PC-9 (cell line): ENCODE data around the gene ORC3.

Experiments used
- EZH2 ChIP-seq: fragments of 200-600 bp; sonication (generic); IDR thresholded peaks from 2 replicates; pipeline ENCODE4 v1.8.0; 2017; ENCODE audit warnings: antibody characterized with exemption, low read depth
- TF ChIP-seq, protein P1 (sequence below): fragments of 200-600 bp; sonication (generic); conservative IDR thresholded peaks from 2 replicates; pipeline ENCODE4 v1.6.1; 2017; ENCODE audit warnings: mixed run types, antibody characterized with exemption, mild to moderate bottlenecking, moderate library complexity

DNA sequence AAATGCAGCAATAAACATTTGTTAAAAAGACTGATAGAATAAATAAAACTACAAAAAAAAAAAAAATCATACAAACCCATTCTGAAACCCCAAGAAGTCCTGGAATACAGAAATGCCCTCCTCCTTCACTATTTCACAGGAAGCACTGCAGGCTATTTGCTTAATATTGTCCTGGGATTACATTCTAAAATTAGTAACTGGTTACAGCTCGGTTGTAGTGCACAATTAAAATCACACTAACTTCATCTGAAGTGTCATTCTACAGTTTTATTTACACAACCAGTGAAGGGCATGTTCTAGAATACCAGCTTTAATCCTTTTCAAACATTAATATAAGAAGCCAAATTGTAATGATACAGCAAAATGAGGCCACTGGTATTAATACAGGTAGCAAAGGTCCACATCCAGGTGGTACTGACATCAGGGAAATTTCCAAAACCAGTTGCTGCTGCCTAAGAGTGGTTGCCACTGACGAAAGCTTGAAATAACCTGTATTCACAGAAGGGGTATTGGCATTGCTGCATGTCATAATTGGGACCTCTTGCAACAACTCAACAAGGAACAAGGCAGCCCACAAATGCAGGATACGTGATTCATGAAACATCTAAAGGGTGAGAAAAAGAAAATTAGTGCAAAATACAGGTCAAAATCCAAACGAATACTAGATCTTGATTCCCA lies 85.2 kb downstream of the ORC3 start:
- TF ChIP-seq, protein P1, sequence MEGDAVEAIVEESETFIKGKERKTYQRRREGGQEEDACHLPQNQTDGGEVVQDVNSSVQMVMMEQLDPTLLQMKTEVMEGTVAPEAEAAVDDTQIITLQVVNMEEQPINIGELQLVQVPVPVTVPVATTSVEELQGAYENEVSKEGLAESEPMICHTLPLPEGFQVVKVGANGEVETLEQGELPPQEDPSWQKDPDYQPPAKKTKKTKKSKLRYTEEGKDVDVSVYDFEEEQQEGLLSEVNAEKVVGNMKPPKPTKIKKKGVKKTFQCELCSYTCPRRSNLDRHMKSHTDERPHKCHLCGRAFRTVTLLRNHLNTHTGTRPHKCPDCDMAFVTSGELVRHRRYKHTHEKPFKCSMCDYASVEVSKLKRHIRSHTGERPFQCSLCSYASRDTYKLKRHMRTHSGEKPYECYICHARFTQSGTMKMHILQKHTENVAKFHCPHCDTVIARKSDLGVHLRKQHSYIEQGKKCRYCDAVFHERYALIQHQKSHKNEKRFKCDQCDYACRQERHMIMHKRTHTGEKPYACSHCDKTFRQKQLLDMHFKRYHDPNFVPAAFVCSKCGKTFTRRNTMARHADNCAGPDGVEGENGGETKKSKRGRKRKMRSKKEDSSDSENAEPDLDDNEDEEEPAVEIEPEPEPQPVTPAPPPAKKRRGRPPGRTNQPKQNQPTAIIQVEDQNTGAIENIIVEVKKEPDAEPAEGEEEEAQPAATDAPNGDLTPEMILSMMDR = no peak
- no peak for TF ChIP-seq EZH2
